ENCODE measurements around the gene MCRS1.
A peak's percentile ranks its signal among the peaks of the same experiment; 100 is the strongest.

MCRS1 gene

GRCh38 chr12:49582201-49582600 is 14.3 kb upstream of the MCRS1 start:
- DNase-seq: no peak

DNA sequence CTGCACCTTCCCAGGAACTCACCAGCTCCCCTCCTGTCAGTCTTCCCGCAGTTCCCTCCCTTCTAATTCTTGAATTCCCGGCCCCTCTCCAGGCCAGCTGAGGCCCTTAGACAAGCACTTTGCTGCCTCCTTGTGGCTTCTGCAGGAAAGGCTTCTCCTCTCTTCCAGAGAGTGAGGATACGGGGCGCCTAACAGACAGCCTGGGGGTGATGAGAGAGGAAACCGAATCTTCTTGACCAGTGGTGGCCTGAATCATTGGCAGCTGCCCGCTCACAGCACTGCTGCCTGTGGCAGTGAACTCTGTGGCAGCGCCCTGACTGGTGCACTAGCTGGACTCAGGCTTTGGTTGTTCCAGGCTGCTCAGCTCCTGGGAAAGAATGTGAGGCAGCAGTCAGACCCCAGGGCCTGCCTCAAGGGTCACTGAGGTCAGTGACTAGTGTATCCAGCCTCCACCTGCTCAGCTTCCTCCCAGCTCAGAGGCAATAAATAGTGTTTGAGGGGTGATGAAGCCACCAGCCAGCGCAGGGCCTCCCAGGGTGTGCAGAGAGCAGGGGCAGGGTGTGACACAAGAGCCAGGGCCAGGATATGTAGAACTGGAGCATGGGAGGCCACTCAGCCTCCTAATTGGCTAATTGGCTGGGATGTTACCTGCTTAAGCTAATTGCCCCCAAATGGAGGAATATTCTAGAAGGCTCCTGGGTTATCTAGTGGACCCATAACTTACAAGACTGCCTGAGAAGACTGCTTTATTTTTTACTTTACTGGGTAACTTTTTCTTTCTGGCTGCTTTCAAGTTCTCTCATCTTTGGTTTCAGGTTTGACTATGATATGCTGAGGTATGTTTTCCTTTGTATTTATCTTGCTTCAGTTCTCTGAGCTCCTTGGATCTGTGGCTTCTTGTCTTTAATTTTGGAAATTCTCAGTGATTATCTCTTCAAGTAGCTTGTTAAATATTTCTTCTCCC is 12.9 kb upstream of the MCRS1 start:
- DNase-seq: peak; percentile 60

GRCh38 chr12:49578471-49579112 is 10.7 kb upstream of the MCRS1 start:
- no peak for DNase-seq

- DNase-seq: no peak
Observed at GRCh38 chr12:49577589-49578315, 9.8 kb upstream of the MCRS1 start.

DNA sequence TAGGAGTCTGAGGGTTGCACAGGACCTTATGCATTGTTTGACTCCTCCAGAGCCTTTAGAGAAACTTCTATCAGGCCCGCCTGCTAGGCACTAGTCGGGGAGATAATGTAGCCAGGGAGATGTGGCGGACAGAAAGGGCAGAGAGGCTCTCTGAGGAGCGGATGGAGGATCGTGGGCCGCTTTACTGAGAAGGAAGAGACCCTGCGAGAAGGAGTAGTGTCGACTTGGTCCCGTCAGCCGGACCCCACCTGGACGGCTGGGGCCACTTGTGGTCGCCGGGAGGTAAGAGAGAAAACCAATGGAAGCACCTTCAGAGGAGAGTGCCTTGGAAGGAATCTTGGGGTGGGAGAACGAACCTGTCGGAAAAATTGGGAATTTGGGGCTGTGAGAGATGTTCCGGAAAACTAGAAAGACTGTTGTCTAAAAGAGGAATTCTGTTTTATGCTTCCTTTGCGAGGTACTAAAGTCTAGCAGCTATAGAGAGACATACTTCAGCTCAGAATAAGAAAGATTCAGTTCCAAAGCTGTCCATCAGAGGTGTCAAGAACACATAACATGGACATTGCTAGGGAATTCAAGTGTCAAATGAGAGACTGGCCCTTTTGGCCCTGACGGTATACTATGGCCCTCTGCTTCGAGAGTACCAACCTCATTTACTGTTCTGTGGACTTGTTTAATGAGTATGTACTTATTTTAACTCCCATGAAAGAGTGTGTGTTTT is 660 bp upstream of the MCRS1 start:
- no peak for DNase-seq

- DNase-seq: no peak
Observed at GRCh38 chr12:49567302-49567610, 686 bp downstream of the MCRS1 start.

GRCh38 chr12:49566361-49566760 is 1.6 kb downstream of the MCRS1 start:
- no peak for DNase-seq

DNA sequence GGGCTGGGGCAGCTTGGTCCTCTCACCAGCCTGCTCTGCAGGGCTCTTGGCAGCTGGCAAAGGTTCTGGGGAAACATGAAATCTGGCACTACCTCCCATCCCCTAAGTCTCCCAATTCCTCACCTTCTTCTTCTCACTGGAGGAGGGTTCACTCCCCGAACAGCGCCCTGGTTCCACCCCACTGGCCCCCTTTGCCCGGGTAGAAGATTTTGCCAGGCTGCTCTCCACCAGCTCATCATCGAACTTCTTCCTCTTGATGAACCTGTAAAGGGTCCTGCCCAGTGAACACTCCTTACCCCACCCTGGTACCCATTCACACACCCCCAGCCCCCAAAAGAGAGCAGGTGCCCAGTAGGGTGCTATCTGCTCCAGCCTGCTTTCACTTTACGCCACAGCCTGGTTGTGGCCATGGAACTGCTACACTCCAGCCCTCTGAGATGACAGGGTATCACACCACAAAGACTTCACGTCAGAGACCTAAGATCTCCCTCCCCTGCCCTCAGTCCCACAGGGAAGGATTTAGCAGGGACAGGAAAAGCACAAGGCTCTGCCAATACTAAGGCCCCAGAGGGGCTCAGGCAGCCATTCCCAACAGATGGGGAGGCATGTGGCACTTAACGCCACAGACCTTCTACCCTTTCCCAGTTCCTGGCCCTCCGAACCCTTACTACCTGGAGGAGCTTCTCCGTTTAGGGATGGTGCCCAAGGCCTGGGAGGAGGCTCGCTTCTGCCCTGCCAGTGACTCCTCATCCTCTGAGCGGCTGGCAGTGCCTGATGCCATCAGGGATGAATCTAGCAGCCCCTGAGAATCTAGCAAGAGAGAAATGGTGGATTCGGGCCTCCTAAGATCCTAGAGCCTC is 2.3 kb downstream of the MCRS1 start:
- DNase-seq: no peak

GRCh38 chr12:49564686-49565405 is 3.1 kb downstream of the MCRS1 start:
- no peak for DNase-seq

GRCh38 chr12:49563951-49564685 is 3.8 kb downstream of the MCRS1 start:
- DNase-seq: no peak

- DNase-seq: no peak
Observed at GRCh38 chr12:49562831-49563230, 5.1 kb downstream of the MCRS1 start.

- DNase-seq: no peak
Observed at GRCh38 chr12:49562233-49562632, 5.7 kb downstream of the MCRS1 start.

- DNase-seq: no peak
Observed at GRCh38 chr12:49560695-49561094, 7.2 kb downstream of the MCRS1 start.

GRCh38 chr12:49559011-49559675 is 8.8 kb downstream of the MCRS1 start:
- no peak for DNase-seq

GRCh38 chr12:49558526-49558925 is 9.4 kb downstream of the MCRS1 start:
- no peak for DNase-seq

DNA sequence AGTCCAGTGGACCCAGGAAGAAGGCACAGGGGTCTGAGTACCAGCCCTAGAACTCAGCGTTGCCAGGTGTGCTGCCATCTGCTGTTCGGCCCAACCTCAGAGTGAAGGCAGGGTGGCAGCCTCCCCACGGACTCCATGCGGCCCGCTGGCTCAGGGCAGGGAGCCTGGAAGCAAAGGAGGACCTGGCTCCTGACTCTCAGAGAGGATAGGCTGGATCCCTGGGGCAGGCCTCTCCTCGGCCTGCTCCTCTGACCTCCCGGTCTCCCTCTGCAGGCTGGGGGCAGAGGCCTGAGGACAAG is 10.1 kb downstream of the MCRS1 start:
- no peak for DNase-seq

DNA sequence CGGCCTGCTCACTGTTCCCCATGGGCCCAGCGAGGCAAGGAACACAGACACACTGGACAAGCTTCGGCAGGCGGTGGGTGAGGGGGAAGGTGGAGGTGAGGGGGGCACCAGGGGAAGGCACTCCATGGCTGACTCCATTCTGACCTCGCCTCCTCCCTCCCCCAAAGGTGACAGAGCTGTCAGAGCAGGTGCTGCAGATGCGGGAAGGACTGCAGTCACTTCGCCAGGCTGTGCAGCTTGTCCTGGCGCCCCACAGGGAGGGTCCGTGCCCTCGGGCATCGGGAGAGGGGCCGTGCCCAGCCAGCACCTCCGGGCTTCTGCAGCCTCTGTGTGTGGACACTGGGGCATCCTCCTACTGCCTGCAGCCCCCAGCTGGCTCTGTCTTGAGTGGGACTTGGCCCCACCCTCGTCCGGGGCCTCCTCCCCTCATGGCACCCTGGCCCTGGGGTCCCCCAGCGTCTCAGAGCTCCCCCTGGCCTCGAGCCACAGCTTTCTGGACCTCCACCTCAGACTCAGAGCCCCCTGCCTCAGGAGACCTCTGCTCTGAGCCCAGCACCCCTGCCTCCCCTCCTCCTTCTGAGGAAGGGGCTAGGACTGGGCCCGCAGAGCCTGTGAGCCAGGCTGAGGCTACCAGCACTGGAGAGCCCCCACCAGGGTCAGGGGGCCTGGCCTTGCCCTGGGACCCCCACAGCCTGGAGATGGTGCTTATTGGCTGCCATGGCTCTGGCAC is 10.6 kb downstream of the MCRS1 start:
- DNase-seq: no peak

DNA sequence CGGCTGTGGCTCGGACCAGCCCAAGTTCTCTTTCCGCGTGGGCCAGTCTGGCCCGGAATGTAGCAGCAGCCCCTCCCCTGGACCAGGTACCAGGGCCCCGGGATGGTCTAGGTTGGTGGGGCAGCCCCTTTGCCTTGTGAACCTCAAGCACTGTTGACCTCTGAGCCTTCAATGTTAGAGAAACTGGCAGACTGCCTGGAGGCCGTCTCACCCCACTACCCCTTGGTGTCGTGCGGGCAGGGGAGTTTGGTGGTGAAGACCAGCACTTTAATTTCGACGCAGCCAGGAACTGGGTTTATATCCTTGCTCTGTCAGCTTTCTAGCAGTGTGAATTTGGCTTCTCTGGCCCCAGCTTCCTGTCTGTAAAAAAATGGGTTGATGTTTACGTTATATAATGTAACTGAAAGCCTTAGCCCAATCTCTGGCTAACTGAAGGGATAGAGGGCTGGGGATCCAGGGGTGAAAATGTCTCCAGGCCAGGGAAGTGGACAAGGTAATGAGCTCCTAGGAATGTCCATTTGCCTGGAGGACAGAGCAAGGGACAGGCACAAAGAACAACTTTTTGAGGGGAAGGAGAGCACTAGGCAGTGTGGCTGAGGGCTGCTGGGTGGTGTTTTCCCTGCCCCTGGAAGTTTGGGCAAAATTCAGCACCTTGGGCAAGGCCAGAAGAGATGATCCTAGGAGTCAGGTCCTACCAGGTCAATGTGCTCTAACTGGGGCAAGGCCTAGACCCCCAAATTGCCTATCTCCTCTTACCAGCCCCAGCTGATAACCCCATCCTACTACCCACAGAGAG is 11.4 kb downstream of the MCRS1 start:
- no peak for DNase-seq
